22Rv1 (cell line): ENCODE data around the gene HMOX1.

Source experiments
- H3K27ac ChIP-seq: fragments of 450-650 bp; 2 replicates; pipeline ENCODE4 v1.5.1; 2017
- ZFX ChIP-seq: fragments of 450-650 bp; IDR thresholded peaks from 2 replicates; pipeline ENCODE4 v1.6.1; 2017; ENCODE audit warnings: antibody characterized with exemption, borderline replicate concordance
- TF ChIP-seq, protein P1 (sequence below): fragments of 450-650 bp; IDR thresholded peaks from 2 replicates; pipeline ENCODE4 v1.5.1; 2017; ENCODE audit warnings: mild to moderate bottlenecking

The HMOX1 gene

GRCh38 chr22:35376728-35377472, 4.0 kb upstream of the HMOX1 start:
- H3K27ac ChIP-seq = peak overlapping the region; percentile 61
- TF ChIP-seq ZFX = no peak
- TF ChIP-seq, protein P1, sequence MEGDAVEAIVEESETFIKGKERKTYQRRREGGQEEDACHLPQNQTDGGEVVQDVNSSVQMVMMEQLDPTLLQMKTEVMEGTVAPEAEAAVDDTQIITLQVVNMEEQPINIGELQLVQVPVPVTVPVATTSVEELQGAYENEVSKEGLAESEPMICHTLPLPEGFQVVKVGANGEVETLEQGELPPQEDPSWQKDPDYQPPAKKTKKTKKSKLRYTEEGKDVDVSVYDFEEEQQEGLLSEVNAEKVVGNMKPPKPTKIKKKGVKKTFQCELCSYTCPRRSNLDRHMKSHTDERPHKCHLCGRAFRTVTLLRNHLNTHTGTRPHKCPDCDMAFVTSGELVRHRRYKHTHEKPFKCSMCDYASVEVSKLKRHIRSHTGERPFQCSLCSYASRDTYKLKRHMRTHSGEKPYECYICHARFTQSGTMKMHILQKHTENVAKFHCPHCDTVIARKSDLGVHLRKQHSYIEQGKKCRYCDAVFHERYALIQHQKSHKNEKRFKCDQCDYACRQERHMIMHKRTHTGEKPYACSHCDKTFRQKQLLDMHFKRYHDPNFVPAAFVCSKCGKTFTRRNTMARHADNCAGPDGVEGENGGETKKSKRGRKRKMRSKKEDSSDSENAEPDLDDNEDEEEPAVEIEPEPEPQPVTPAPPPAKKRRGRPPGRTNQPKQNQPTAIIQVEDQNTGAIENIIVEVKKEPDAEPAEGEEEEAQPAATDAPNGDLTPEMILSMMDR = no peak

- no peak for TF ChIP-seq ZFX
- TF ChIP-seq, protein P1 = no peak
- H3K27ac ChIP-seq = peak overlapping the region; percentile 61
These were observed 3.2 kb upstream of the HMOX1 start for GRCh38 chr22:35377735-35378134.

- 0 out of 2 replicates have a peak overlapping the region, but pooled peaks have one; percentile 22 for H3K27ac ChIP-seq
- no peak for TF ChIP-seq ZFX
- TF ChIP-seq, protein P1 = no peak
These were observed 2.3 kb upstream of the HMOX1 start for GRCh38 chr22:35378621-35379020.

DNA sequence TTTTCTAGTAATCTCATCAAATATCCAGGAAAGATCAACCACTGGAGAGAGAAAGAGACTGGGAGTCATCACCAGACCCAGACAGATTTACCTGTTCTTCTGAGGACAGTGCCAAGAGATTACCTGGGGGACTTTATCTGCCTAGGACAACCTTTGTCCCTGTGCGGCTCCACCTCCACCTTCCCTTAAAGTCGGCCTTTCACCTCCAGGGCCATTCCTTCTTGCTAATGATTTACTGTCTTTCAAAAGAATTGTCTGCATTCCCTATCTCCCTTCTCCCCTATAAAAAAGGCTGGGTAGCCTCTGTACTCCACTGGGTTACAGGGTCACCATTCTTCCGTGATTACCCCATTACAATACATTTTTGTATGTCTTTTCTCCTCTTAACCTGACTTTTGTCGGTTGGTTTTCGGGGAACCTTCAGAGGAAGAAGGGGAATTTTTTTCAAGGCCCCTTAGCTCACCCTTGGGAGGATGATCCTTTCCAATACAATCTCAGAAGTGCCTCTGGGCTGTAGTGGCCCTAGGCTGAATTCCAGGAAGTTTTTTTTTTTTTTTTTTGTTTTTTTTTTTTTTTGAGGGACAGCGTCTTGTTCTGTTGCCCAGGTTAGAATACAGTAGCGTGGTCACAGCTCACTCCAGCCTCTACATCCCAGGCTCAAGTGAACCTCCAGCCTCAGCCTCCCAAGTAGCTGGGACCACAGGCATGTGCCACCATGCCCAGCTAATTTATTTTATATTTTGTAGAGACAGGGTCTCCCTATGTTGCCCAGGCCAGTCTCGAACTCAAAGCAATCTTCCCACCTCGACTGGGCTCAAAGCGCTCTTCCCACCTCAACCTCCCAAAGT, 1.5 kb upstream of the HMOX1 start:
- H3K27ac ChIP-seq = 0 out of 2 replicates have a peak overlapping the region, but pooled peaks have one; percentile 22
- TF ChIP-seq ZFX = no peak
- TF ChIP-seq, protein P1 = no peak

- no peak for TF ChIP-seq ZFX
- TF ChIP-seq, protein P1 = no peak
These were observed 883 bp upstream of the HMOX1 start for GRCh38 chr22:35380013-35380412.

GRCh38 chr22:35381424-35382009, 621 bp downstream of the HMOX1 start:
- H3K27ac ChIP-seq = peak overlapping the region; percentile 50
- no peak for TF ChIP-seq ZFX
- TF ChIP-seq, protein P1 = no peak

More at GRCh38 chr22:35380013-35380412, 883 bp upstream of the HMOX1 start:
- peak overlapping the region; percentile 50 for H3K27ac ChIP-seq

GRCh38 chr22:35383679-35384071, 2.8 kb downstream of the HMOX1 start:
- TF ChIP-seq, protein P1 = no peak
- no peak for TF ChIP-seq ZFX

More at GRCh38 chr22:35383679-35384071, 2.8 kb downstream of the HMOX1 start:
- H3K27ac ChIP-seq = no peak overlapping the region
